LNCaP clone FGC (cell line): ENCODE measurements around the gene KRT14.

ENCODE experiments used
- DNase-seq: peaks from one replicate; pipeline ENCODE4 v3.0.0-alpha.2; 2011; ENCODE audit warnings: low read depth
- H3K4me3 ChIP-seq: 2 replicates; pipeline ENCODE4 v1.5.1; 2011; ENCODE audit warnings: mild to moderate bottlenecking, low read depth, low read length, control low read depth
- TF ChIP-seq, protein P1 (sequence below): IDR thresholded peaks from 2 replicates; pipeline ENCODE4 v1.5.1; 2012; ENCODE audit warnings: mild to moderate bottlenecking; ENCODE audit not compliant: control insufficient read depth, insufficient read depth; ENCODE audit errors: extremely low read depth

Gene KRT14

DNA sequence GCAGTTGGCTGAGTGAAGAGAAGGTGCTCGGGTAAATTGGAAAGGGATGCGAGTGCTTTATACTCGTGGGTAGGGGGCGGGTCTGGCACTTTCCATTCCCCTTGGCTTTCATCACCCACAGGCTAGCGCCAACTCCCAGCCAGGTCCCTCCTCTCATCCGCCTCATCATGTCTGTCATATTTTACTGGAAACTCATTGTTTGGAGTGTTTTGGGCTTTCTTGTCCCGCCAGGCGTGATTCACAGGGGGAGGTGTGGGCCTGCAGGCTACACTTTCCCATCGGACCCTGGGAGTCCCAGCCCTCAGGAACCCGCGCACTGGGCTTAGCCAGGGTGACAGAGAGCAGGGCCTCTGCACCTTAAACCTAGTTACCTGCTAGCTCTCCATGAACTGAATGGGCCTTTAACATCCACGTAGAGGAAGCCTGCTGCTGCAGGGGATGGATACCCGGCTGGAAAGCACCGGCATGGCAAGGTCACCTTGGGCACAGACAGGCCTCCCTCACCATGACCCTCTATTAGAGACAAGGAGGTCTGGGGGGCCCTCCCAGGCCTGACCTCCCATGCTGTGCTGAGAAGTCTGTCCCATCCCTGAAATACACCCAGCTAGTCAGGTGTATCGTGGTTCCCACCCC, at the start of gene KRT14:
KRT14 (minus strand) TSS at position 33 of the 633 bp plus-strand sequence. CDS start 61 bp downstream, outside the sequence.
- no peak within 1 kb of the TSS for H3K4me3 ChIP-seq
- TF ChIP-seq, protein P1, sequence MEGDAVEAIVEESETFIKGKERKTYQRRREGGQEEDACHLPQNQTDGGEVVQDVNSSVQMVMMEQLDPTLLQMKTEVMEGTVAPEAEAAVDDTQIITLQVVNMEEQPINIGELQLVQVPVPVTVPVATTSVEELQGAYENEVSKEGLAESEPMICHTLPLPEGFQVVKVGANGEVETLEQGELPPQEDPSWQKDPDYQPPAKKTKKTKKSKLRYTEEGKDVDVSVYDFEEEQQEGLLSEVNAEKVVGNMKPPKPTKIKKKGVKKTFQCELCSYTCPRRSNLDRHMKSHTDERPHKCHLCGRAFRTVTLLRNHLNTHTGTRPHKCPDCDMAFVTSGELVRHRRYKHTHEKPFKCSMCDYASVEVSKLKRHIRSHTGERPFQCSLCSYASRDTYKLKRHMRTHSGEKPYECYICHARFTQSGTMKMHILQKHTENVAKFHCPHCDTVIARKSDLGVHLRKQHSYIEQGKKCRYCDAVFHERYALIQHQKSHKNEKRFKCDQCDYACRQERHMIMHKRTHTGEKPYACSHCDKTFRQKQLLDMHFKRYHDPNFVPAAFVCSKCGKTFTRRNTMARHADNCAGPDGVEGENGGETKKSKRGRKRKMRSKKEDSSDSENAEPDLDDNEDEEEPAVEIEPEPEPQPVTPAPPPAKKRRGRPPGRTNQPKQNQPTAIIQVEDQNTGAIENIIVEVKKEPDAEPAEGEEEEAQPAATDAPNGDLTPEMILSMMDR = no peak
- DNase-seq = no peak

- H3K4me3 ChIP-seq = no peak overlapping the region
- no peak for DNase-seq
- TF ChIP-seq, protein P1 = no peak
These were observed 48.7 kb upstream of the KRT14 start for GRCh38 chr17:41635121-41636097.

GRCh38 chr17:41634639-41635038, 47.9 kb upstream of the KRT14 start:
- TF ChIP-seq, protein P1 = no peak
- no peak overlapping the region for H3K4me3 ChIP-seq
- DNase-seq = no peak

GRCh38 chr17:41633556-41634199, 47.0 kb upstream of the KRT14 start:
- DNase-seq = no peak
- TF ChIP-seq, protein P1 = no peak
- H3K4me3 ChIP-seq = no peak overlapping the region

DNA sequence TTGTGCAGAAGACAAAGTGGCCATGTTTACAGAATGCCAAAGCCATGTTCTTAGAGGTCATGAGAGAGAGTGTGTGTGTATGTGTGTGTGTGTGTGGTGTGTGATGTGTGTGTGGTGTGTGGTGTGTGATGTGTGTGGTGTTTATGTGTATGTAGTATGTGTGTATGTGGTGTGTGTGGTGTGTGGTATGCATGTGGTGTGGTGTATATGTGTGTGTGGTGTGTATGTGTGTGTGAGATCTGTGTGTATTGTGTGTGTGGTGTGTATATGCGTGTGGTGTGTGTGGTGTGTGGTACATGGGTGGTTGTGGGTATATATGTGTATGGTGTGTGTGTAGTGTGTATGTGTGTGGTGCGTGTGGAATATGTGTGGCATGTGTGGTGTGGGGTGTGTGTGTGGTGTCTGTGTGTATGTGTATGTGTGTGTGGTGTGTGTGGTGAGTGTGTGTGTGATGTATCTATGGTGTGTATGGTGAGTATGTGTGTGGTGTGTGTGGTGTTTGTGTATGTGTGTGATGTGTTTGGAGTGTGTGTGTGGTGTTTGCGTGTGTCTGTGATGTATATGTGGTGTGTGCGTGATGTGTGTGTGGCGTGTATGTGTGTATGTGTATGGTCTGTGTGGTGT, 45.9 kb upstream of the KRT14 start:
- DNase-seq = no peak
- TF ChIP-seq, protein P1 = no peak
- no peak overlapping the region for H3K4me3 ChIP-seq

DNA sequence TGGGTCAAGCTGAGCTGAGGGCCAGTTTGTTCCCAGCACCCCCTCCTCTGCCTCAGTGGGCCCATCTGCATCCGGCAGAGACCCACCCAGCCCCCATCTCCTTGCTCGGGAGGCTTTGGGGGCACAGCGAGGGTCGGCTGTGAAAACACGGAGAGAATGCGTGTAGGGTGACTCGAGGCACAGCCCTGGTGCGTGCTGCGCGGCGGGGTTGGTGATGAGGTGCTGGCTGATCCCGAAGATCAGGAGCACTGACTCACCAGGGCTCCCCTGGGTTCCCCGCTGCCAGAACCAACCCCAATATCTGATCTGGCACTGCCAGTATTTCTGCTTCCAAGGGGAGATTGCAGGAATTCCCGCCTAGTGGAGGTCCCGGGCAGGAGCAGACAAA, 45.2 kb upstream of the KRT14 start:
- TF ChIP-seq, protein P1 = no peak
- no peak overlapping the region for H3K4me3 ChIP-seq
- DNase-seq = no peak
